ENCODE data around the gene ALG3. TPM values are rescaled to one million over a fixed set of nuclear protein-coding genes. Genes with fewer than 3 reads are reported as not detected.
A peak's percentile ranks its signal among the peaks of the same experiment; 100 is the strongest.

The ALG3 gene
- total RNA-seq, 1 donor from 2014 or later, result 46.2 TPM

DNA sequence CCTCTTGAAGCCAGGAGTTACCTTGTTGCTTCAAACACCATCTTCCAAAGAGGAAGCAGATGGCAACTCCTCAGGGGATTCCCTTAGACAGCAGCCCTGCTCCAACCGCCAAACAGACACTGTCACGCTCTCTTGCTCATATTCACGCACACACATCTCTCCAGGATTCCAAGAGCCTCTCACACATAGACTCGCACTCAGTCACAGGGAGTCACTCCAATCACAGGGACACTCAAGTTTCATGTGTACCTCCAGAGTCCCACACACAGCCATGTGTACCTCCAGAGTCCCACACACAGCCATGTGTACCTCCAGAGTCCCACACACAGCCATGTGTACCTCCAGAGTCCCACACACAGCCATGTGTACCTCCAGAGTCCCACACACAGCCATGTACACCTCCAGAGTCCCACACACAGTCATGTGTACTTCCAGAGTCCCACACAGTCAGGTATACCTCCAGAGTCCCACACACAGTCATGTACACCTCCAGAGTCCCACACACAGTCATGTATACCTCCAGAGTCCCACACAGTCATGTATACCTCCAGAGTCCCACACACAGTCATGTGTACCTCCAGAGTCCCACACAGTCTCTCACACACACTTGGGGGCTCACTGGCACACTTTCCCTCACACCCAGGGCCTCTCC is 13.3 kb downstream of the ALG3 start:
- DNase-seq (ENCODE audit: low spot score), result no peak

- no peak for DNase-seq (ENCODE audit: low spot score)
Measured at GRCh38 chr3:184234671-184235380, 13.9 kb downstream of the ALG3 start.

- DNase-seq (ENCODE audit: low spot score), result peak; percentile 87
Measured at GRCh38 chr3:184234224-184234623, 14.5 kb downstream of the ALG3 start.

- no peak for DNase-seq (ENCODE audit: low spot score)
Measured at GRCh38 chr3:184233127-184233843, 15.5 kb downstream of the ALG3 start.

- no peak for DNase-seq (ENCODE audit: low spot score)
Measured at GRCh38 chr3:184231671-184232070, 17.1 kb downstream of the ALG3 start.

DNA sequence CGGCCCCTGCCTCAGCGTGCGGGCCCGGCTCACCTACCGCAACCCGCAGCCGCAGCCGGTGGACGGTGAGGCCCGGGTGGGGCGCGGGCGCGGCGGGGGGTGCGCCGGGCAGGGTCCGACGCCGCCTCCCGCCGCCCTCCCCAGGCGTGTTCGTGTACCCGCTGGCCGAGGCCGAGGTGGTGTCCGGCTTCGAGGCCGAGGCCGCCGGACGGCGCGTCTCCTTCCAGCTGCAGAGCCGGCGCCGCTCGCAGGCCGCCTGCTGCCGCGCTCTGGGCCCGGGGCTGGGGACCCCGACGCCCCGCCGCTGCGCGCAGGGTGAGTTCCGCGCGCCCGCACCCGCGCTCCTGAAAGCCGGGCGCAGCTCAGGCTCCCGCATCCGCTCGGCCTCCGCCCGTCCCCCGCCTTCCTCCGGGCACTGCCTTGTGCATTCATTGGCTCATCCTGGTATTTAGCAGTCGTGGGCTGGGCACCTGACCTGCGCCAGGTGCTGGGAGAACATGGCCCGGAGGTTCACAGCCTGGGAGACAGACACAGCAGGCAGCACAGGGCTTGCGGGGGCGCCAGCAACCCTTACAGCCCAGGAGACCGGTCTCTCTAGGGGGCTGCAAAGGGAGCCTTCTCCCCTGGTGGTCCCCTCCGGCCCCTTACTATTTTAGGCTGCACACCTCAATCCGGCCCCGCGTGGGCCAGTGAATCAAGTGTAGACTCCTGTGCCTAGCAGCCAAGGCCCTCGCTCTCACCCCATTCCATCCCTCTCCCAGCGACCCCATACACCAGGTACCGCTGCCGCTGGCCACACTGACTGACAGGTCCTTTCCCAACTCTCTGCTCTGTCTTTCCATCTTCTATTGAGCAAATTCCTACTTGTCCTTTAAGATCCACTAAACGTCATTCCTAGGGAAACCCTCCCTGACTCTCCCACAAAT is 17.9 kb downstream of the ALG3 start:
- DNase-seq (ENCODE audit: low spot score), result no peak

- no peak for DNase-seq (ENCODE audit: low spot score)
Measured at GRCh38 chr3:184230081-184230602, 18.6 kb downstream of the ALG3 start.

- no peak for DNase-seq (ENCODE audit: low spot score)
Measured at GRCh38 chr3:184229394-184230080, 19.2 kb downstream of the ALG3 start, which contains the start of gene VWA5B2. TSS of gene VWA5B2 (plus strand) at chr3:184229585. CDS start at chr3:184230529, 944 bp downstream.

- no peak for DNase-seq (ENCODE audit: low spot score)
Measured at GRCh38 chr3:184228376-184229137, 20.2 kb downstream of the ALG3 start.

DNA sequence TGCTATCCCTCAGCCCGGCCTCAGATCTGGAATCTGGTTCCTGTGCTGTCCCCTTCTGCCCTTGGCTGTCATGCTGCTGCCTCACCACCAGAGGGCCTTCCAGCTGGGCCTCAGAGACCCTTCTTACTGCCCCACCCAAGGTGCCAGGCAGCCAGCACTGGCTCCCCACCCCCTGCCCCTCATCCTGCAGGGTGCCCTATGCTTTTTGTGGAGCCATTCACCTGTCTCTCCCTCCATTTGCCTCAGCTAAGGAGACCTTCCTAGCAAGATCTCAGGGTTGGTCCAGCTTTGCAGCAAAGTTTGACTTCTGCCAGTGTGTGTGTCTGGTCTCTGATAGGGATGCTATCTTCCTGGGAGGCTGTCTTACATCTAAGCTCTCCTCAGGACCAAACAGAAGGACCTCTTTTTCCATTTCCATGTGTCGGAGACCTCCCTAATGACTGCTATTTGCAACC is 21.3 kb downstream of the ALG3 start:
- DNase-seq (ENCODE audit: low spot score), result no peak

- no peak for DNase-seq (ENCODE audit: low spot score)
Measured at GRCh38 chr3:184223946-184224345, 24.8 kb downstream of the ALG3 start.

- no peak for DNase-seq (ENCODE audit: low spot score)
Measured at GRCh38 chr3:184222521-184222920, 26.2 kb downstream of the ALG3 start.

DNA sequence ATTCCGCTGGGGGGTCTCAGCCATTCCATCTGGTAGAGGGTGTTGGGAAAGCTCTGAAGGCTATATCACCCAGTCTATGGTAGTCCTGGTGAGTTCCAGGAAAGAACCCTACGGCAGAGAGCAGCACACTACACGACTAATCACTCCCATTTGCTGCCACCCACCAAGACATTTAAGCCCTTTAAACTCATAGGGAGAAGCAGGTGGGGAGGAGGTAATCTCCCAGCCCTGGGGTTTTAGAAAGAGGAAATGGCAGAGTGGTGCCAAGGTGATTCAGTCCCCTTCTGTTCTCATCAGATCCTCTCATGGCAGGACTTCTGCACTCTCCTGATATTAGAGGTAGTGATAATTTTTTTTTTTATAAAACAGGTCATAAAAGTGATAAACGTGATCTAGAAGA is 29.9 kb downstream of the ALG3 start:
- DNase-seq (ENCODE audit: low spot score), result no peak

GRCh38 chr3:184211718-184212117 is 37.0 kb downstream of the ALG3 start:
- DNase-seq (ENCODE audit: low spot score), result no peak

GRCh38 chr3:184211297-184211696 is 37.5 kb downstream of the ALG3 start:
- DNase-seq (ENCODE audit: low spot score), result no peak

DNA sequence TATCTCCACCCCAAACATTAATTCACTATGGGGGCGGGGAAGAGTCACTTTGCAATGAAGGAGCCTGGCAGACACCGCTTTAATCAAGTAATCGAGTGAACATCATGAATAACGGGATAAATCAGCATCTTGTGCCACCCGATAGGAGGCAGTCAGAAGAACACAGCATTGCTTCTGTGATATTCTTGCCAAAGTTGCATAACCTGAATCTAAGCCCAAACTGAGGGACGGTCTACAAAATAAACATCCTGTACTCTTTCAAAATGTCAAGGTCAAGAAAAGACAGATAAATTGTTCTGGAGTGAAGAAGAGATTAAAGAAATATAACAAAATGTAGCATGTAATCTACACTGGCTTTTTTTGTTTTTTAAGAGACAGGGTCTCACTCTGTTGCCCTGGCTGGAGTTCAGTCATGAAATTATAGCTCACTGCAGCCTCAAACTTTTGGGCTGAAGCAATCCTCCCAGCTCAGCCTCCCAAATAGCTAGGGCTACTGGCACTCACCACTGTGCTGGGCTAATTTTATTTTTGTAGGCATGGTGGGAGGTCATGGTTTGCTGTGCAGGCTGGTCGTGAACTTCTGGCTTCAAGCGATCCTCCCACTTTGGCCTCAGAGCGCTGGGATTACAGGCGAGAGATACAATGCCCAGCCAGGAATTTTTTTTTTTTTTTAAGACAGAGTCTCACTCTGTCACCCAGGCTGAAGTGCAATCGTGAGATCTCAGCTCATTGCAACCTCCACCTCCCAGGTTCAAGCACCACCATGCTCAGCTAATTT is 39.4 kb downstream of the ALG3 start:
- no peak for DNase-seq (ENCODE audit: low spot score)

- DNase-seq (ENCODE audit: low spot score), result no peak
Measured at GRCh38 chr3:184203526-184203925, 45.2 kb downstream of the ALG3 start.

DNA sequence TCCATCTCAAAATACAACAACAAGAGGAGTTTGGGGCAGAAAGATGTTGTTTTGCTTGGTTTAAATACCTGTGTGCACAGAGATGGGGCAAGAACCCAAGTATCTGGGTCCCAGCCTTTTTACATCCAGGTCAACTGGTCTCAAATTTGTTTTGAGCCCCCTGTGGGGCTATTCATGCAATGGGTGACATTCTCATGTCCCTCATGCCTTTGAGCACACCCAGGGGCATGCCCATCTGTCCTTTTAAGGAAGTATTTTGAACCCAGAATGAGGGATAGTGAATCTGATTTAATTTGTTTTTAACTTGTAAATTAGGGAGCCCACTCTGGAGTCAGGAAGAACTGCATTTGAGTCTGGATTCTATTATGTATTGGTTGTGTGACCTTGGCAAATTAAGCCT is 47.9 kb downstream of the ALG3 start:
- DNase-seq (ENCODE audit: low spot score), result no peak

- DNase-seq (ENCODE audit: low spot score), result no peak
Measured at GRCh38 chr3:184198509-184198908, 50.3 kb downstream of the ALG3 start.

Data from ureter (tissue), 1 donor.